ENCODE measurements around the gene PEX11G. TPM values are rescaled to one million over a fixed set of nuclear protein-coding genes. Genes with fewer than 3 reads are reported as not detected.

PEX11G gene
- total and polyA plus RNA-seq, 2 experiments from 2014 or later, result 2.2 TPM

- ATAC-seq (no peak; the same call in 2 of the 3 replicates), DNase-seq (ENCODE audit: low spot score) (no peak)
- H4K20me1 ChIP-seq (replicated peaks; ENCODE audit: insufficient read depth), result no peaks in the 10 kb centered on the region
- H3K27me3 Mint-ChIP-seq (ENCODE audit: insufficient read depth, low read depth, poor library complexity), result peaks cover 20% of the 10 kb centered on the region
- TF ChIP-seq EZH2 (IDR thresholded peaks at IDR 0.05; ENCODE audit: low read depth, unreplicated experiment) (no peak), ZNF114 (CRISPR knock-in tag; IDR thresholded peaks at IDR 0.05) (no peak), ETS1 (IDR thresholded peaks at IDR 0.05) (no peak), REST (IDR thresholded peaks at IDR 0.05; ENCODE audit: unreplicated experiment) (no peak), ZNF331 (CRISPR knock-in tag; IDR thresholded peaks at IDR 0.05; ENCODE audit: low read depth) (no peak), JUNB (IDR thresholded peaks at IDR 0.05; ENCODE audit: unreplicated experiment) (no peak), CTCF (conservative IDR thresholded peaks at IDR 0.05; ENCODE audit: low read depth in 2 of 2) (no peak), STAT1 (IDR thresholded peaks at IDR 0.05; ENCODE audit: unreplicated experiment) (no peak), CREB1 (CRISPR knock-in tag; IDR thresholded peaks at IDR 0.05; ENCODE audit: low read depth) (no peak), NANOG (IDR thresholded peaks at IDR 0.05; ENCODE audit: borderline replicate concordance) (no peak), EZH2phosphoT487 (IDR thresholded peaks at IDR 0.05; ENCODE audit: unreplicated experiment) (no peak), POLR2AphosphoS5 (IDR thresholded peaks at IDR 0.05; ENCODE audit: low read depth) (no peak)
- TF ChIP-seq, protein P1, sequence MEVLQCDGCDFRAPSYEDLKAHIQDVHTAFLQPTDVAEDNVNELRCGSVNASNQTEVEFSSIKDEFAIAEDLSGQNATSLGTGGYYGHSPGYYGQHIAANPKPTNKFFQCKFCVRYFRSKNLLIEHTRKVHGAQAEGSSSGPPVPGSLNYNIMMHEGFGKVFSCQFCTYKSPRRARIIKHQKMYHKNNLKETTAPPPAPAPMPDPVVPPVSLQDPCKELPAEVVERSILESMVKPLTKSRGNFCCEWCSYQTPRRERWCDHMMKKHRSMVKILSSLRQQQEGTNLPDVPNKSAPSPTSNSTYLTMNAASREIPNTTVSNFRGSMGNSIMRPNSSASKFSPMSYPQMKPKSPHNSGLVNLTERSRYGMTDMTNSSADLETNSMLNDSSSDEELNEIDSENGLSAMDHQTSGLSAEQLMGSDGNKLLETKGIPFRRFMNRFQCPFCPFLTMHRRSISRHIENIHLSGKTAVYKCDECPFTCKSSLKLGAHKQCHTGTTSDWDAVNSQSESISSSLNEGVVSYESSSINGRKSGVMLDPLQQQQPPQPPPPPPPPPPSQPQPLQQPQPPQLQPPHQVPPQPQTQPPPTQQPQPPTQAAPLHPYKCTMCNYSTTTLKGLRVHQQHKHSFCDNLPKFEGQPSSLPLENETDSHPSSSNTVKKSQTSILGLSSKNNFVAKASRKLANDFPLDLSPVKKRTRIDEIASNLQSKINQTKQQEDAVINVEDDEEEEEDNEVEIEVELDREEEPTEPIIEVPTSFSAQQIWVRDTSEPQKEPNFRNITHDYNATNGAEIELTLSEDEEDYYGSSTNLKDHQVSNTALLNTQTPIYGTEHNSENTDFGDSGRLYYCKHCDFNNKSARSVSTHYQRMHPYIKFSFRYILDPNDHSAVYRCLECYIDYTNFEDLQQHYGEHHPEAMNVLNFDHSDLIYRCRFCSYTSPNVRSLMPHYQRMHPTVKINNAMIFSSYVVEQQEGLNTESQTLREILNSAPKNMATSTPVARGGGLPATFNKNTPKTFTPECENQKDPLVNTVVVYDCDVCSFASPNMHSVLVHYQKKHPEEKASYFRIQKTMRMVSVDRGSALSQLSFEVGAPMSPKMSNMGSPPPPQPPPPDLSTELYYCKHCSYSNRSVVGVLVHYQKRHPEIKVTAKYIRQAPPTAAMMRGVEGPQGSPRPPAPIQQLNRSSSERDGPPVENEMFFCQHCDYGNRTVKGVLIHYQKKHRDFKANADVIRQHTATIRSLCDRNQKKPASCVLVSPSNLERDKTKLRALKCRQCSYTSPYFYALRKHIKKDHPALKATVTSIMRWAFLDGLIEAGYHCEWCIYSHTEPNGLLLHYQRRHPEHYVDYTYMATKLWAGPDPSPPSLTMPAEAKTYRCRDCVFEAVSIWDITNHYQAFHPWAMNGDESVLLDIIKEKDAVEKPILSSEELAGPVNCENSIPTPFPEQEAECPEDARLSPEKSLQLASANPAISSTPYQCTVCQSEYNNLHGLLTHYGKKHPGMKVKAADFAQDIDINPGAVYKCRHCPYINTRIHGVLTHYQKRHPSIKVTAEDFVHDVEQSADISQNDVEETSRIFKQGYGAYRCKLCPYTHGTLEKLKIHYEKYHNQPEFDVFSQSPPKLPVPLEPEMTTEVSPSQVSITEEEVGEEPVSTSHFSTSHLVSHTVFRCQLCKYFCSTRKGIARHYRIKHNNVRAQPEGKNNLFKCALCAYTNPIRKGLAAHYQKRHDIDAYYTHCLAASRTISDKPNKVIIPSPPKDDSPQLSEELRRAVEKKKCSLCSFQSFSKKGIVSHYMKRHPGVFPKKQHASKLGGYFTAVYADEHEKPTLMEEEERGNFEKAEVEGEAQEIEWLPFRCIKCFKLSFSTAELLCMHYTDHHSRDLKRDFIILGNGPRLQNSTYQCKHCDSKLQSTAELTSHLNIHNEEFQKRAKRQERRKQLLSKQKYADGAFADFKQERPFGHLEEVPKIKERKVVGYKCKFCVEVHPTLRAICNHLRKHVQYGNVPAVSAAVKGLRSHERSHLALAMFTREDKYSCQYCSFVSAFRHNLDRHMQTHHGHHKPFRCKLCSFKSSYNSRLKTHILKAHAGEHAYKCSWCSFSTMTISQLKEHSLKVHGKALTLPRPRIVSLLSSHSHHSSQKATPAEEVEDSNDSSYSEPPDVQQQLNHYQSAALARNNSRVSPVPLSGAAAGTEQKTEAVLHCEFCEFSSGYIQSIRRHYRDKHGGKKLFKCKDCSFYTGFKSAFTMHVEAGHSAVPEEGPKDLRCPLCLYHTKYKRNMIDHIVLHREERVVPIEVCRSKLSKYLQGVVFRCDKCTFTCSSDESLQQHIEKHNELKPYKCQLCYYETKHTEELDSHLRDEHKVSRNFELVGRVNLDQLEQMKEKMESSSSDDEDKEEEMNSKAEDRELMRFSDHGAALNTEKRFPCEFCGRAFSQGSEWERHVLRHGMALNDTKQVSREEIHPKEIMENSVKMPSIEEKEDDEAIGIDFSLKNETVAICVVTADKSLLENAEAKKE (CRISPR knock-in tag; IDR thresholded peaks at IDR 0.05), result no peak
- H3K4me1 ChIP-seq (ENCODE audit: insufficient read depth), result peaks cover 15% of the 10 kb centered on the region
- H3K27ac ChIP-seq (ENCODE audit: low read depth), result peak overlapping the region; percentile 89
- peak overlapping the region; percentile 99 for H3K27ac Mint-ChIP-seq
- H2AFZ ChIP-seq, result peak overlapping the region; percentile 91; the same call in 1 of the 2 replicates
- no peaks in the 10 kb centered on the region for H3K36me3 ChIP-seq (ENCODE audit: insufficient read depth)
- peaks cover 17% of the 10 kb centered on the region for H3K4me1 Mint-ChIP-seq
- H3K9me3 Mint-ChIP-seq, result no peaks in the 10 kb centered on the region
- peak overlapping the region; percentile 78 for H3K4me2 ChIP-seq
- H3K4me3 Mint-ChIP-seq, result peak overlapping the region; percentile 74
- H3K79me2 ChIP-seq (replicated peaks; ENCODE audit: insufficient read depth), result no peaks in the 10 kb centered on the region
- H3K4me3 ChIP-seq, result peak overlapping the region; percentile 54
- H3K27me3 ChIP-seq (ENCODE audit: insufficient read depth), result no peaks in the 10 kb centered on the region
- no peaks in the 10 kb centered on the region for H3F3A ChIP-seq (replicated peaks; ENCODE audit: low read depth)
- peaks cover 3% of the 10 kb centered on the region; the same call in 1 of the 3 replicates for H3K36me3 Mint-ChIP-seq (ENCODE audit: low read depth)
- no peaks in the 10 kb centered on the region for H3K9me2 ChIP-seq (ENCODE audit: insufficient read depth)
Measured at GRCh38 chr19:7483720-7484201, 5.1 kb downstream of the PEX11G start.

Measured in GM23338 (cell line).